IPS-20b (cell line): ENCODE measurements around the gene SLC8B1.
"Not testable (repeated sequence)": the region's sequence is repeated elsewhere in the genome, so short reads cannot be mapped to it uniquely, and the experiment has no call there.

Experiments
- H3K27ac ChIP-seq: one replicate; pipeline ENCODE4 v1.5.1; 2013; ENCODE audit warnings: low read length
- H3K27me3 ChIP-seq: 2 replicates; pipeline ENCODE4 v1.6.1; 2013; ENCODE audit warnings: mild to moderate bottlenecking, low read length, inconsistent platforms; ENCODE audit not compliant: insufficient read depth
- H3K36me3 ChIP-seq: 2 replicates; pipeline ENCODE4 v1.6.1; 2013; ENCODE audit warnings: low read depth, mild to moderate bottlenecking, inconsistent platforms, low read length, moderate library complexity; ENCODE audit not compliant: insufficient read depth
- H3K4me1 ChIP-seq: 2 replicates; pipeline ENCODE4 v1.6.1; 2013; ENCODE audit warnings: mild to moderate bottlenecking, control low read depth, inconsistent platforms, low read length, moderate library complexity; ENCODE audit not compliant: insufficient read depth
- H3K4me3 ChIP-seq: 2 replicates; pipeline ENCODE4 v1.5.1; 2013; ENCODE audit warnings: mild to moderate bottlenecking, low read length, inconsistent platforms
- H3K9ac ChIP-seq: 2 replicates; pipeline ENCODE4 v1.6.1; 2013; ENCODE audit warnings: low read depth, mild to moderate bottlenecking, inconsistent platforms, low read length, moderate library complexity
- H3K9me3 ChIP-seq: 2 replicates; pipeline ENCODE4 v1.6.1; 2013; ENCODE audit warnings: mild to moderate bottlenecking, low read depth, low read length, inconsistent platforms; ENCODE audit not compliant: insufficient read depth

Gene SLC8B1

DNA sequence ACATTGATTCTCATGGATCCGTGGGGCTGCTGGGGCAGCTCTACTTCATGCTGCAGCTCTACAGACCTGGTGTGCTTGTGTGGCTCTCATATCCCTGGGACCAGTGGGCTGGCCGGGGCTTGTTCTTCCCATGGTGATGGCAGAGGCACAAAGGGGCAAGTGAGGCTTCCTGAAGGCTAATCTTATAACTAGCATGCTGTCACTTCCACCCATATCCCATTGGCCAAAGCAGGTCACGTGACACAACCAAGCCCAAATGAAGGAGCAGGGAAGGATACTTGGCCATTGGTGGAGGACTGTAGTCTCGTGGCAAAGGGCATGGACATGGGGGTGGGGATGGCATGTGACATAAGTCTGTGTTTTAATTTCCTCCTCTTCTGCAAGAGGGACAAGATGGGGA is 33.4 kb upstream of the SLC8B1 start:
- H3K27ac ChIP-seq = no peak overlapping the region
- no peaks in the 10 kb centered on the region for H3K27me3 ChIP-seq
- H3K36me3 ChIP-seq = peaks cover 4% of the 10 kb centered on the region; the same call in 1 of the 2 replicates
- no peaks in the 10 kb centered on the region for H3K4me1 ChIP-seq
- H3K9me3 ChIP-seq = no peaks in the 10 kb centered on the region
- H3K9ac ChIP-seq = no peak overlapping the region
- no peak overlapping the region for H3K4me3 ChIP-seq

DNA sequence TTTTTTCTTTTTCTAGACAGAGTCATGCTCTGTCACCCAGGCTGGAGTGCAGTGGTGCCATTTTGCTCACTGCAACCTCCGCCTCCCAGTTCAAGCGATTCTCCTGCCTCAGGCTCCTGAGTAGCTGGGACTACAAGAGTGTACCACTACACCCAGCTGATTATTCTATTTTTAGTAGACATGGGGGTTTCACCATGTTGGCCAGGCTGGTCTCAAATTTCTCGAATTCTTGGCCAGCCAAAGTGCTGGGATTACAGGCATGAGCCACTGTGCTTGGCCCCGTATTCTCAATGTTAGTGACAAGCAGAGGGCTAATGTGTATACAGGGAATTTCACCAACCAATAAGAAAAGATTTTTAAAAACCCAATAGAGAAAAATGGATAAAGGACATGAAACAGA is 31.9 kb upstream of the SLC8B1 start:
- Histone ChIP-seq H3K4me1 (no peaks in the 10 kb centered on the region), H3K27ac (no peak overlapping the region), H3K36me3 (no peaks in the 10 kb centered on the region), H3K27me3 (no peaks in the 10 kb centered on the region), H3K4me3 (no peak overlapping the region), H3K9ac (no peak overlapping the region), H3K9me3 (no peaks in the 10 kb centered on the region)

GRCh38 chr12:113365639-113366395 is 30.9 kb upstream of the SLC8B1 start:
- H3K9ac ChIP-seq = no peak overlapping the region
- H3K27ac ChIP-seq = no peak overlapping the region
- H3K4me3 ChIP-seq = no peak overlapping the region
- H3K36me3 ChIP-seq = 0 out of 2 replicates have a peak, but pooled peaks cover 3% of the 10 kb centered on the region
- H3K9me3 ChIP-seq = no peaks in the 10 kb centered on the region
- no peaks in the 10 kb centered on the region for H3K4me1 ChIP-seq
- no peaks in the 10 kb centered on the region for H3K27me3 ChIP-seq

DNA sequence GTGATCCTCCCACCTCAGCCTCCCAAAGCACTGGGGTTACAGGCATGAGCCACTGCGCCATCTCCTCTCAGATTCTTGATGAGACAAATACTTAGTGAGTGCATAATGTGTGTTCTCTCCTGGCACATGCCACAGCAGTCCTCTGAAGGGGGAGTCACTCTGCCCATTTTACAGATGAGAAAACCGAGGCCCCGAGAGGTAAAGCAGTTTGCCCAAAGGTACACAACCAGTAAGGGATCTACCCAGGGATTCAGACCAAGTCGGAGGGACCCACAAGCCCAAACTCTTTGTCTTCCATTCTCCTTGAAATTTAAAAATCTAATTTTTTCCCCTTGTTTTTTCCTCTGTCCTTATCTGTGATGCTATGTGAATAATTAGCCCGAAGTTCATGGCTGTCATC is 29.8 kb upstream of the SLC8B1 start:
- Histone ChIP-seq H3K4me1 (no peaks in the 10 kb centered on the region; the same call in 1 of the 2 replicates), H3K27ac (no peak overlapping the region), H3K9ac (no peak overlapping the region), H3K4me3 (no peak overlapping the region), H3K27me3 (no peaks in the 10 kb centered on the region), H3K9me3 (no peaks in the 10 kb centered on the region), H3K36me3 (0 out of 2 replicates have a peak, but pooled peaks cover 3% of the 10 kb centered on the region)

GRCh38 chr12:113361574-113362370 is 26.9 kb upstream of the SLC8B1 start:
- H3K27me3 ChIP-seq = no peaks in the 10 kb centered on the region
- H3K4me3 ChIP-seq = no peak overlapping the region
- no peak overlapping the region for H3K27ac ChIP-seq
- no peaks in the 10 kb centered on the region for H3K9me3 ChIP-seq
- no peak overlapping the region for H3K9ac ChIP-seq
- peaks cover 4% of the 10 kb centered on the region; the same call in 1 of the 2 replicates for H3K4me1 ChIP-seq
- 0 out of 2 replicates have a peak, but pooled peaks cover 3% of the 10 kb centered on the region for H3K36me3 ChIP-seq

DNA sequence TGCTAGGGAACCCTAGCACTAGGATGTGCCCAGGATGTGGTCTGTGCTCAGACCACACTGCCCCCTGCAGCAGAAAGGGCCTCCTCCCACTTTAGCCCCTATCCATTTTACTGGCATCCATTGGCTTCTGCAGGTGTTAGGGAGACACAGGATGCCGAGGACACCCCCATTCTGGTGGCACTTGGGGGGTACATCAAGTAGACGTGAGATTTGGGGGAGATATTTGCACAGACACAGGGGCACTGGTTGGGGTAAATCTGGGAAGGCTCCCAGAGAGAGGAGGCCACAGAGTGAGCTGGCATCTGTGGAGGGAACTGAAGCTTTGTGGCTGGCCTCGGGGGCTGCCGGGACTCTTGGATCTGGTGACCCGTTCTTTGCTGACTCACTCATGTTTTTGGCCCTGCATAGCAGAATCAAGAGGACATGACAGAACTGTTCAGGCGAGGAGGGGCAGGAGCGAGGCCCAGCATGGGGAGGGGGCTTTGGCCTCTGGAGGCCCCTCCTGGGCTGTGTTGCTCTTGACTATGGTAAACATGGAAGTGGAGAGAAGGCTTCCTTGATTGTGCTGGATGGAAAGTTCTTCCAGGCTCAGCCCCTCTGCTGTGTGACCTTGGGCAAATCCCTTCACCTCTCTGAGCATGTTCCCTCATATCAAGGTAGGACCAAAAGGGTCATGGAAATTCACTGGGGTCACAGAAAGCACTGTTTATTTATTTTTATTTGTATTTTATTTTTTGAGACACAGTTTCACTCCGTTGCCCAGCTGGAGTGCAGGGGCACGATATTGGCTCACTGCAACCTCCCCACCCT is 25.2 kb upstream of the SLC8B1 start:
- Histone ChIP-seq H3K4me1 (peaks cover 5% of the 10 kb centered on the region; the same call in 1 of the 2 replicates), H3K4me3 (peak overlapping the region; percentile 81; the same call in 1 of the 2 replicates), H3K36me3 (0 out of 2 replicates have a peak, but pooled peaks cover 3% of the 10 kb centered on the region), H3K27ac (no peak overlapping the region), H3K9me3 (no peaks in the 10 kb centered on the region), H3K9ac (no peak overlapping the region), H3K27me3 (no peaks in the 10 kb centered on the region)

- Histone ChIP-seq H3K9ac (peak overlapping the region; percentile 78; the same call in 1 of the 2 replicates), H3K4me1 (peaks cover 5% of the 10 kb centered on the region; the same call in 1 of the 2 replicates), H3K4me3 (peak overlapping the region; percentile 81), H3K9me3 (no peaks in the 10 kb centered on the region), H3K27me3 (no peaks in the 10 kb centered on the region), H3K36me3 (0 out of 2 replicates have a peak, but pooled peaks cover 3% of the 10 kb centered on the region), H3K27ac (no peak overlapping the region)
These were observed 24.4 kb upstream of the SLC8B1 start for GRCh38 chr12:113359133-113359938.

GRCh38 chr12:113358381-113359132 is 23.6 kb upstream of the SLC8B1 start, which contains the start of gene PLBD2:
TSS of gene PLBD2 (plus strand) at chr12:113358587. CDS start at chr12:113358601, 14 bp downstream.
- H3K36me3 ChIP-seq = 0 out of 2 replicates have a peak, but pooled peaks cover 3% of the 10 kb centered on the region
- H3K9me3 ChIP-seq = no peaks in the 10 kb centered on the region
- H3K27ac ChIP-seq = no peak within 1 kb of the TSS
- H3K4me3 ChIP-seq = peak within 1 kb of the TSS; percentile 81
- peak within 1 kb of the TSS; percentile 78; the same call in 1 of the 2 replicates for H3K9ac ChIP-seq
- peaks cover 5% of the 10 kb centered on the region; the same call in 1 of the 2 replicates for H3K4me1 ChIP-seq
- no peaks in the 10 kb centered on the region for H3K27me3 ChIP-seq

DNA sequence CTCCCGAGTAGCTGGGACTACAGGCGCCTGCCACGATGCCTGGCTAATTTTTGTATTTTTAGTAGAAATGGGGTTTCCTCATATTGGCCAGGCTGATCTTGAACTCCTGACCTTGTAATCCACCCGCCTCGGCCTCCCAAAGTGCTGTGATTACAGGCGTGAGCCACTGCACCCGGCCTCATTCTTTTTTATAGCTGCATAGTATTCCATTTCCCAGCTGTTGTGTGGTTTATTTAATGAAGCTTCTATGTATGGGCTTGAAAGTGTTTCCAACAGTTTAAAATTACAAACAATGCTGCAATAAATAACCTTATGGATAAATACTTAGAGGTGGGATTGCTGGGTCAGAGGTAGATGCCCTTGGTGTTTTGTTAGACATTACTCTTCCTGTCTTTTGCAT is 19.3 kb upstream of the SLC8B1 start:
- not testable (repeated sequence) for H3K4me3 ChIP-seq, H3K9me3 ChIP-seq, H3K27ac ChIP-seq

GRCh38 chr12:113351089-113351488 is 16.2 kb upstream of the SLC8B1 start:
- Histone ChIP-seq H3K9ac (no peak overlapping the region), H3K27ac (no peak overlapping the region), H3K4me3 (no peak overlapping the region), H3K36me3 (no peaks in the 10 kb centered on the region), H3K4me1 (no peaks in the 10 kb centered on the region; the same call in 1 of the 2 replicates), H3K27me3 (no peaks in the 10 kb centered on the region), H3K9me3 (no peaks in the 10 kb centered on the region)

More for the DNA sequence above, 19.3 kb upstream of the SLC8B1 start:
- H3K27me3 ChIP-seq, H3K9ac ChIP-seq, H3K4me1 ChIP-seq, H3K36me3 ChIP-seq: not testable (repeated sequence)
